Hematopoietic multipotent progenitor cell treated with erythropoietin and hydrocortisone succinate and interleukin-3 and kit ligand, for 8 days (in vitro differentiated cells): ENCODE results near the gene BANF2.
"Not testable (repeated sequence)": the region's sequence is repeated elsewhere in the genome, so short reads cannot be mapped to it uniquely, and the experiment has no call there.

Source experiments
- DNase-seq: peaks from one replicate; pipeline ENCODE4 v3.0.0-alpha.2; 2015

BANF2 gene

DNA sequence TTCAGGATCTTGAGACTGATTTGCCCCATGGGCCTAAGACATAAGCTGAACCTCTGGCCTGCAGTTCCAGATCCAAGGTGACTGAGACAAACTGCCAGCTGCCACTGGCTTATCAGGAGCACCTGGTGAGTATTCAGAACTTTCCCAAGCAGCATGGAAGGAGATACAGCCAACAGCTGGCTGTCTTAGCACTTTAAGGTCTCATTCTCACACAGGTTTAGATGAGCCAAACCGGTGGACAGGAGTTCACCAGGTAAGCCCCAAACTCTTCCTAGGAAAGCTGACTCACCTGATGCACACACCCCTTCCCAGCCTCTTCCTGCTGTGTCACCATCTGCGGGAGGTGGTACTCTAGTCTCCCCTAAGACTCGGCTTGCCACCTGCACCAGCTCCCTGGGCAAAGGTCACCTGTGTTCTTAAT lies at the start of gene BANF2:
BANF2 (plus strand) TSS at position 36 of the 421 bp plus-strand sequence. CDS start 25,060 bp downstream, outside the sequence.
- no peak for DNase-seq

- DNase-seq = no peak
Measured at GRCh38 chr20:17650301-17651128, 49.3 kb upstream of the BANF2 start.

DNA sequence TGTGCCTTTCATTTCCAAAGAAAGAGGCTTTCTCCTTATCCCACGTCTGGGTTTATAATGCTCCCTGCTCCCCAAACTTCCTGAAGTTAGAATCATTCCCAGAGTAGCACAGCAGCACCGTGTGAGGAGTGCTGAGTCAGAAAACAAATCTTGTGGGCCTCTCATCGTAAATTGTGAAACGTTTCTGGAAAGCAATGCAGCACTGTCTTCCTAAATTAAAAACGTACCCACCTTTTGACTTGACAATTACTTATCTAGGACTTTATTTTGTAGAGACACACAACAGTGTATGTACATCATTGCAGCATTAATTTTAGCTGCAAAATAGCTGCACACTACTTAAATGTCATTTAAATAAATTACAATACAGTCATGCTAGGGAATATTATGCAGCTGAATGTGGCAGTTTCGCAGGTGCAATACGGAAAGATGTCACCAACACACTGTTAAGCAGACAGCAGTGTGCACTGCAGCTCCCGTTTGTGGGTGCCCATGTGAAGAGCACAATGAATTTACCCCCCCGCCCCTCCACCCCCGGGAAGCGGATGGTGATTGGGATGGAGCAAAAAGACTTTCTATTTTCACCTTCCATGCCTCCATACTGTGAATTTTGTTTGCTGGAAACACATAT lies 48.5 kb upstream of the BANF2 start:
- DNase-seq = no peak

GRCh38 chr20:17651760-17652388 lies 47.9 kb upstream of the BANF2 start:
- no peak for DNase-seq

- no peak for DNase-seq
Measured at GRCh38 chr20:17652411-17652810, 47.4 kb upstream of the BANF2 start.

DNA sequence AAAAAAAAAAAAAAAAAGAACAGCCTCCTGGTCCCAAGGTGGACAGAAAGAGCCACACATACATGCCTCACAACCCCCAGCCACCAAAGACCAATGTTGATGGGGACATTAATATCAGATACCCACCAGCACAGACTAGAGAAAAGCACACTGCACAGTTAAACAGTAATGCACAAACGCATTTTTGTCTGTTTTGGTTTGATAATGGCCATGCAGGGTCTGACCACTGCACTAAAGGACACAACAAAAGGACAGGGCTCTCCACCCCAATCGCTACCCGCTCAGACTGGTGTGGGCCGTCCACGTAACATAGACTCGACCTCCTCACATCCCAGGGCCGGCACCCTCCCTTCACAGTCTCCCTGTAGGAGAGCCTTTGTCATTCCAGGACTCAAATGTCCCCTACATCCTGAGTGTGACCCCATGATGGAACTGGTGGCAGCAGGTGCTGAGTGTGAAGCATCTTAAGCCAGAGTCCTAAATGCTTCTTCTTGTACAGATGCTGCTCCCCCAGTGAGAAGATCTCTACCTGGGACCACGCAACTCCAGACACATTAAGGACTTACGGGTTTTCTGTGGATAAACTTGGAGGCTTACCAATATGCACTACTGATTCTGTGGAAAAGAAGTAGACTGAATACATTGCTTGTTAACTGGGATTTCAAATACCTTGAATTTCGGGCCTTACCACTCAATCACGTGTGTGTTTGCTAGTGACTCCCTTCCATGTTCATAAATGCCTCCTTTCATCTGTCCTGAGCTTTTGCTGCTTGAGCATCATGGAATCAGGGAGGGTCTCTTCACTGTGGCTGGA lies 45.7 kb upstream of the BANF2 start:
- no peak for DNase-seq

DNA sequence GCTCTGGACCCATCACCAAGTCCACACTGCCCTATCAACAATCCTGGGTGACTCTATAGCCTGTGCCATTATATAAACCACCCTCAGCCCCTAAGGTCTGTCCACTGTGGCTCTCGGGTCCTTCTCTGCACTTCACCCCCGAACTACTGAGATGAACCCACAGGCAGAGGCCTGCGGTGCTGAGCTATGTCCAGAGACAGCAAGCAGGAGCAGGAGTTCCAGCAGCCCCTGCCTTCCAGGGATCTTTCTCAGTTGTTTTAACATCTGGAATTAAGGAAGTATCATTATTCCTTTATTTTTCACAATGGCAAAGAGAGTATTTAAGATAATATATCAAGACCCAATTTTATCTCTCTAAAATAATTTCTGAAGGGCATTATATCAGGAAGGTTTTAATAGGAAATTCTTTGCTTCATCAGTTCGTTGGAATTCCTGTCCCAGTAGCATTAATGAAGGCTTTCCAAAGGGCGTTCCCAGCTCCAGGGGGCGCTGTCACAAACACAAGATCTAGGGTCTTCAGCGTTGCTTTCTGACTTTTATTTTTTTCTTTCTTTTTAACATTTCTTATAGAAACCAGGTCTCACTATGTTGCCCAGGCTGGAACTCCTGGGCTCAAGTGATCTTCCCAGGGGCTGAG lies 45.0 kb upstream of the BANF2 start:
- DNase-seq = peak; percentile 44

GRCh38 chr20:17655286-17655651 lies 44.5 kb upstream of the BANF2 start:
- DNase-seq = no peak

DNA sequence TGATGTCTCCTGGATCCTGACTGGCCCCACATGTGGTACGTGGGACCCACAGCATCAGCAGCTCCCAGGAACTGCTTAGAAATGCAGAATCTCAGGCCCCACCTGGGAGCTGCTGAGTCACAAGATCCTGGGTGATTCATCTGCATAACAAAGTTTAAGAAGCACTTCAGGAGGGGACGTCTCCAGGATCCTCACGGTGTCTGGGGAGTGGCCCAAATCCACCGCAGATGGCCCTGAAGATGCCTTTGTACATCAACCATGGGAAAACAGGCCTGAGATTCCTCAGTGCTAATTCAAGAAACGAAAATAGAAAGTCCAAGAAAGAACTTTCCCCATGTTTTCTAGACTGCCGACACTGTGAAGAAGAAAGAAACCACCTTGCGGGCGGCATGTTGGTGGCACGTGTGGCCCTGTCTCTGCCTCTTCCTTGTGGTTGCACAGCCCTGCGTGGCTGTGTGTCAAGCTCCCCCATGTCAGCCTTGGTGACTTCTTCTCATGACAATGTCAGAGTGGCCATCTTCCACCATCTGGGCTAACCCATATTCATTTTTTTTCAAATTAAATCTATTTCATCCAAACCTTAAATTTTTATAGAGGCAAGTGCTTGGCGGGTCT lies 43.8 kb upstream of the BANF2 start:
- no peak for DNase-seq

DNA sequence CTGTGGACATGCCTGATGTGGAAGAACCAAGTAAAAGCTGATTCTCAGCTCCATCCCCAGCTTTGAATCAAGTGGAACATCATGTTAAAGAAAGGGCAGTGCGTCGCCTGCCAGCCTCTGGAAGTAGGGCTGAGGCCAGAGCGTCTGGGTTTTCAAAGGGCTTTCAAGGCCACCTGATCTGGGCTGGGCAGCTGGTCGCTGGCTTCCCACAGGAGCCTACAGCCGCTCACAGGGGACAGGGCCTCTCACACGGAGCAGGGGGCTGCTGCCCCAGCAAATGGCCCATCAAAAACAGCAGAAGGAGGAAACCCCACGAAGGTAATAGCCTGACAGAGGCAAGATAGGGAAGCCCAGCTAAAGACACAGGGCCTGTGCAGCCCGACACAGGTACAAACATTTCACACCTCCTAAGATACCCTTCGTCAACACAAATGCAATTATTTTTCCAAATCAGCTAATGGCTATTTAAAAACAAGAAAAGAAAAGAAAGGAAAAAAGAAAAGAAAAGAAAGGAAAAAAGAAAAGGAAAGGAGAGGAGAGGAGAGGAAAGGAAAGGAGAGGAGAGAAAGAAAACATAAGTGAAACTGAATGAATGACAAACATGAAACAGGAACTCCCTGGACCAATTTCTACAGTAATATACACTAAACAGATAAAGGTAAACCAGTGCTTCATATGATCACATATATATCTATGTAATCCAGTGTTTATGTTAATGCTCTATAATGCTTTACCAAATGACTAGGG lies 42.5 kb upstream of the BANF2 start:
- DNase-seq = no peak

GRCh38 chr20:17657898-17658647 lies 41.7 kb upstream of the BANF2 start:
- no peak for DNase-seq

GRCh38 chr20:17658648-17658993 lies 41.1 kb upstream of the BANF2 start:
- DNase-seq = no peak

- not testable (repeated sequence) for DNase-seq
Measured at GRCh38 chr20:17659344-17659743, 40.4 kb upstream of the BANF2 start.

DNA sequence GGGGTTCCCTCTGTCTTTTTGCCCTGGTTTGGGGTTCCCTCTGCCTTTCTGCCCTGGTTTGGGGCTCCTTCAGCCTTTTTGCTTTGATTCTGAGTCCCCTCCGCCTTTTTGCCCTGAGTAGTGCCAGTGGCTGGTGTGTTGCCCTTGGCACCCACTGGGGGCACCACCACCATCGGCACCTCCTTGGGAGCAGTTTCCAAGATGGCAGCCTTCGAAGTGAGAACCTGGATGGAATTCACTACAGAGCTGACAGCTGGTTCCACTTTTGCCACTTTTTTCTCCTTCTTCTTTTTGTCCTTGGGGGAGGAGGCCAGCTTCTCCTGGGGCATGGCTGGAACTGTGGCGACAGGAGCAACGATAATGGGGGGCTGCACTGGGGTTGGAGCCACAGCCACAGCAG lies 40.0 kb upstream of the BANF2 start:
- no peak for DNase-seq

DNA sequence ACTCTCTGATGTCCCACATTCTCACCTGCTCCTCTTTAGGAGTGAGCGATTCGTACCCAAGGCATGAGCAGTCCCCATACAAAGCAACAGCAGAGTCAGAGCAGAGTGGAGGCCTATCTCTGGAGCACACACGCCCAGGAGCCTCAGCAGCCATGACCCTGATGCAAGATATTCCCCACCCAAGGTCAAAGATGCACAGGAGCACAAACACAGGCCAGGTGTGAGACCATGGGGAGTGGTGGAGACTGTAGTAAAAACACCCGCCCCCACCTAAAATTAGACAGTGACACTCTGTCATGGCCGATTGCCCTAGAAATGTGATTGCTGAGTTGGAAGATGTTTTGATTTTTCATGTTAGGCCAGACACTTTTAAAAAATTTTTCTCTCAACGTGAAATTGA lies 39.1 kb upstream of the BANF2 start:
- no peak for DNase-seq

DNA sequence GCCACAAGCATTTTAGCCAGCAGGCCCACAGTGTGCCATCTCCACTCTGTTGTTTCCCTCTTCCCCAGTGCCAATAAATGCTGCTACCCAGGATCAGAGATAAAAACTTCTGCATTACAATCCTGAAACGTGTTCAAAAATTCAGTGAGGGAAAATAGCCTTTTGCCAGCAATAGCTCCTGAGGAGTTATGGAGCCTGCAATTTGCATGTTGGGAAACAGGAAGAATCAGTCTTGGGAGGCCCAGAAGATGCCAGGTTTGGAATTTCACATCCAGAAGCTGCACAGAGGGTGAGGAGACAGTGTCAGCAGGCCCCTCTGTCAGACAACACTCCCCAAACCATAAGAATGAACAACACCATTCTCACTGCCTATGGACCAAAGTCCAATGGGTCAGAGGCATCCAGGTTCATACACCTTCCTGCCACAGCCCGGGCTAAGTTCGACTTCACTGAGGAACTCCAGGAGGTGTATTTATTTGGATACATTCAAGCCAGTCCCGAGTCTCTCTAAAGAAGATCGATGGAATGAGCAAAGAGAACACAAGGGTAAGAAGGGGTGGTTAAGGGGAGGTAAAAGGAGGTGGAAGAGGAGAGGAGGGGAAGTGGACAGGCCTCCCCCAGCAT lies 38.5 kb upstream of the BANF2 start:
- no peak for DNase-seq

- DNase-seq = peak; percentile 33
Measured at GRCh38 chr20:17662333-17663039, 37.3 kb upstream of the BANF2 start.

- no peak for DNase-seq
Measured at GRCh38 chr20:17663040-17663399, 36.7 kb upstream of the BANF2 start.

GRCh38 chr20:17663486-17663885 lies 36.3 kb upstream of the BANF2 start:
- no peak for DNase-seq
